Subcutaneous adipose tissue (tissue), 4 donors: ENCODE results near the gene OR2B2. TPM values are rescaled to one million over a fixed set of nuclear protein-coding genes. Genes with fewer than 3 reads are reported as not detected.

Source experiments
- CTCF ChIP-seq: fragments of 450-650 bp; IDR thresholded peaks from one replicate; pipeline ENCODE4 v1.5.1; 2016; ENCODE audit warnings: low read depth, mild to moderate bottlenecking, control low read depth, antibody characterized with exemption, moderate library complexity
- total RNA-seq, 4 donors: library from RNA; depleted of rRNA; stranded (reverse); fragments of >200 nt; gene quantifications; one replicate each; pipeline ENCODE4 v1.1.0, GENCODE V29; 2016

OR2B2 gene
- total RNA-seq, 4 donors from 2014 or later: not detected

GRCh38 chr6:27879837-27880236 lies 32.4 kb downstream of the OR2B2 start:
- TF ChIP-seq CTCF: no peak

- TF ChIP-seq CTCF: no peak
Observed at GRCh38 chr6:27874016-27874415, 38.2 kb downstream of the OR2B2 start.

DNA sequence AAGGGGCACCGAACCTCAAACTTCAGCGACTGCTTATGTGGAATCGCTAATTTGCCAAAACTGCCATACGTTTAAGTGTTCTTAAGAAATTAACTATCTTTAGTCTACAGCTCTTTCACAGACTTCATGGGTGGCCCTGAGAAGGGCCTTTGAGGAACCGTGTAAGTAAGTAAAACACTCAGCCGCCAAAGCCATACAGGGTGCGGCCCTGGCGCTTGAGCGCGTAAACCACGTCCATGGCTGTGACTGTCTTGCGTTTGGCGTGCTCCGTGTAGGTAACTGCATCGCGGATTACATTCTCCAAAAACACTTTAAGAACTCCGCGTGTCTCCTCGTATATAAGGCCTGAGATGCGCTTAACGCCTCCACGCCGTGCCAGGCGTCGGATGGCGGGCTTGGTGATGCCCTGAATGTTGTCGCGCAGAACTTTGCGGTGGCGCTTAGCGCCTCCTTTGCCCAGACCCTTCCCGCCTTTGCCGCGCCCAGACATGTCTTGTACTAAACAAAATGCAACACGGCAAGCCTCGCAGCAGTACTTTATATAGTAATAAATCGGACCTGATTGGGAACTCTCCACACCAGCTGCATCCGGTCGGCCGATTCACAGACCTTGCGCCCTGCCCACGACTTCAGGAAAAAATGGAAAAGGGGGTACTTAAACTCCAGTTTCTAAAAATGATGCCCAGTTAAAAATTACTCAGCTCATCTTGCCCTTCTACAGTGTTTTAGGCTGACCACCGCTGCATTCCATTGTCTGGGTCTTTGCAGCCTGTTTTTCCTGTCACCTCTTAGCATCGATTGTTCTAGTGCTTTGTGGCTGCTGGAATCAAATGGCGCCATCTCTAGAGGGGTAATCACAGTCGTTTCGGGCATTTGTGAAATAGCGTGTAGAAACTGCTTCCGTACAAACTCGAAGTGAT lies 38.9 kb downstream of the OR2B2 start:
- no peak for TF ChIP-seq CTCF

- TF ChIP-seq CTCF: no peak
Observed at GRCh38 chr6:27872642-27873020, 39.6 kb downstream of the OR2B2 start.

- no peak for TF ChIP-seq CTCF
Observed at GRCh38 chr6:27871924-27872638, 40.1 kb downstream of the OR2B2 start.

- no peak for TF ChIP-seq CTCF
Observed at GRCh38 chr6:27870291-27870870, 41.8 kb downstream of the OR2B2 start.

DNA sequence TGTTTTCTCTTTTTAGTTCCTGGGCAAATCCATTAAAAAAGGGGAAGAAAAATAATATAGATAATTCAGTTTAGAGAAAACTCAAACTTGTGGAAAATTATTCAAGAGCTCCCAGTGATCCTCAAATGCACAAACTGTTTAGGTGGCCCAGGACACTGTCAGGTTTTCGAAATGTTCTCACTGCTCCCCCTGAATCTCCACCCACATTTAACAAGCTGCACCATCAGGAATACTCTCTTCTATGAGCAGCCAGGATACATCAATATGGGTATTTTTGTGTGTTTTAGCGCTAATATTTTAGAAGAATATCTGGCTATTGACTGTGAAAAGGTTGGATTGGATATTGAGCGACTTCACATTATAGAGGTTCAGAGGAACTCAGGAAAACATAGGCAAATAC lies 43.9 kb downstream of the OR2B2 start:
- no peak for TF ChIP-seq CTCF
